ENCODE results near the gene HDAC4. TPM values are rescaled to one million over a fixed set of nuclear protein-coding genes. Genes with fewer than 3 reads are reported as not detected.
A peak's percentile ranks its signal among the peaks of the same experiment; 100 is the strongest.
"Not testable (repeated sequence)": the region's sequence is repeated elsewhere in the genome, so short reads cannot be mapped to it uniquely, and the experiment has no call there.

The HDAC4 gene
- total and polyA plus RNA-seq, 9 of the 15 experiments (the other 6 are each of a cell fraction or from before 2014, with no cell fraction given) = 0.11 to 20.2 (median 4.0) TPM

- TF ChIP-seq TRIM24 (IDR thresholded peaks at IDR 0.05) (0 out of 4 replicates have a peak, but pooled peaks of 1 of the 2 experiments have one; percentile 14), ZNF395 (CRISPR knock-in tag; IDR thresholded peaks at IDR 0.05) (peak; percentile 64; the same call in 1 of the 2 replicates), ZNF589 (CRISPR knock-in tag; IDR thresholded peaks at IDR 0.05; ENCODE audit: low read depth) (peak; percentile 63; the same call in 1 of the 2 replicates), ARID1B (IDR thresholded peaks at IDR 0.05) (peak; percentile 65), MYNN (IDR thresholded peaks at IDR 0.05) (peak; percentile 64), HDAC2 (IDR thresholded peaks at IDR 0.05) (peak; percentile 42; the same call in 1 of the 2 replicates), KDM1A (IDR thresholded peaks at IDR 0.05) (peak in 1 of 2 experiments; percentile 95; a peak in 2 of 4 replicates), C11orf30 (IDR thresholded peaks at IDR 0.05; ENCODE audit: low read depth) (peak; percentile 93), CXXC5 (CRISPR knock-in tag; IDR thresholded peaks at IDR 0.05) (peak; percentile 61; the same call in 1 of the 2 replicates), SMARCA4 (IDR thresholded peaks at IDR 0.05) (peak; percentile 64), MAFG (tag; conservative IDR thresholded peaks at IDR 0.05) (peak; percentile 79), ZEB2 (IDR thresholded peaks at IDR 0.05) (peak; percentile 45; the same call in 1 of the 2 replicates), NFRKB (IDR thresholded peaks at IDR 0.05; ENCODE audit: low read depth) (0 out of 2 replicates have a peak, but pooled peaks have one; percentile 39), SMAD4 (CRISPR knock-in tag; conservative IDR thresholded peaks at IDR 0.05) (peak; percentile 66; the same call in 1 of the 2 replicates), ZNF316 (IDR thresholded peaks at IDR 0.05) (peak; percentile 93), E2F6 (IDR thresholded peaks at IDR 0.05; ENCODE audit: borderline replicate concordance in 1 of 2, extremely low read depth in 1 of 2, insufficient read depth in 1 of 2, insufficient read length in 1 of 2, low read depth in 1 of 2, low read length in 1 of 2, poor library complexity in 1 of 2, severe bottlenecking in 1 of 2) (peak in 1 of 2 experiments; percentile 23)
- not testable (repeated sequence) for TF ChIP-seq MYNN (CRISPR knock-in tag; IDR thresholded peaks at IDR 0.05)
- TF ChIP-seq, protein P1, sequence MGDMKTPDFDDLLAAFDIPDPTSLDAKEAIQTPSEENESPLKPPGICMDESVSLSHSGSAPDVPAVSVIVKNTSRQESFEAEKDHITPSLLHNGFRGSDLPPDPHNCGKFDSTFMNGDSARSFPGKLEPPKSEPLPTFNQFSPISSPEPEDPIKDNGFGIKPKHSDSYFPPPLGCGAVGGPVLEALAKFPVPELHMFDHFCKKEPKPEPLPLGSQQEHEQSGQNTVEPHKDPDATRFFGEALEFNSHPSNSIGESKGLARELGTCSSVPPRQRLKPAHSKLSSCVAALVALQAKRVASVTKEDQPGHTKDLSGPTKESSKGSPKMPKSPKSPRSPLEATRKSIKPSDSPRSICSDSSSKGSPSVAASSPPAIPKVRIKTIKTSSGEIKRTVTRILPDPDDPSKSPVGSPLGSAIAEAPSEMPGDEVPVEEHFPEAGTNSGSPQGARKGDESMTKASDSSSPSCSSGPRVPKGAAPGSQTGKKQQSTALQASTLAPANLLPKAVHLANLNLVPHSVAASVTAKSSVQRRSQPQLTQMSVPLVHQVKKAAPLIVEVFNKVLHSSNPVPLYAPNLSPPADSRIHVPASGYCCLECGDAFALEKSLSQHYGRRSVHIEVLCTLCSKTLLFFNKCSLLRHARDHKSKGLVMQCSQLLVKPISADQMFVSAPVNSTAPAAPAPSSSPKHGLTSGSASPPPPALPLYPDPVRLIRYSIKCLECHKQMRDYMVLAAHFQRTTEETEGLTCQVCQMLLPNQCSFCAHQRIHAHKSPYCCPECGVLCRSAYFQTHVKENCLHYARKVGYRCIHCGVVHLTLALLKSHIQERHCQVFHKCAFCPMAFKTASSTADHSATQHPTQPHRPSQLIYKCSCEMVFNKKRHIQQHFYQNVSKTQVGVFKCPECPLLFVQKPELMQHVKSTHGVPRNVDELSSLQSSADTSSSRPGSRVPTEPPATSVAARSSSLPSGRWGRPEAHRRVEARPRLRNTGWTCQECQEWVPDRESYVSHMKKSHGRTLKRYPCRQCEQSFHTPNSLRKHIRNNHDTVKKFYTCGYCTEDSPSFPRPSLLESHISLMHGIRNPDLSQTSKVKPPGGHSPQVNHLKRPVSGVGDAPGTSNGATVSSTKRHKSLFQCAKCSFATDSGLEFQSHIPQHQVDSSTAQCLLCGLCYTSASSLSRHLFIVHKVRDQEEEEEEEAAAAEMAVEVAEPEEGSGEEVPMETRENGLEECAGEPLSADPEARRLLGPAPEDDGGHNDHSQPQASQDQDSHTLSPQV (IDR thresholded peaks at IDR 0.05) = peak; percentile 97
- TF ChIP-seq, protein P2, sequence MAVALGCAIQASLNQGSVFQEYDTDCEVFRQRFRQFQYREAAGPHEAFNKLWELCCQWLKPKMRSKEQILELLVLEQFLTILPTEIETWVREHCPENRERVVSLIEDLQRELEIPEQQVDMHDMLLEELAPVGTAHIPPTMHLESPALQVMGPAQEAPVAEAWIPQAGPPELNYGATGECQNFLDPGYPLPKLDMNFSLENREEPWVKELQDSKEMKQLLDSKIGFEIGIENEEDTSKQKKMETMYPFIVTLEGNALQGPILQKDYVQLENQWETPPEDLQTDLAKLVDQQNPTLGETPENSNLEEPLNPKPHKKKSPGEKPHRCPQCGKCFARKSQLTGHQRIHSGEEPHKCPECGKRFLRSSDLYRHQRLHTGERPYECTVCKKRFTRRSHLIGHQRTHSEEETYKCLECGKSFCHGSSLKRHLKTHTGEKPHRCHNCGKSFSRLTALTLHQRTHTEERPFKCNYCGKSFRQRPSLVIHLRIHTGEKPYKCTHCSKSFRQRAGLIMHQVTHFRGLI (CRISPR knock-in tag; IDR thresholded peaks at IDR 0.05) = 0 out of 2 replicates have a peak, but pooled peaks have one; percentile 17
Measured at GRCh38 chr2:239280296-239281017, 120.4 kb downstream of the HDAC4 start (continued).
